ENCODE results near the gene PHC2.

- TF ChIP-seq CTCF (IDR thresholded peaks at IDR 0.05) (no peak), EZH2phosphoT487 (IDR thresholded peaks at IDR 0.05) (no peak), EZH2 (IDR thresholded peaks at IDR 0.05) (no peak)
Measured at GRCh38 chr1:33299461-33300155, 131.3 kb downstream of the PHC2 start.
